GM04503 (cell line): ENCODE measurements around the gene ITPKA.
"Not testable (repeated sequence)": the region's sequence is repeated elsewhere in the genome, so short reads cannot be mapped to it uniquely, and the experiment has no call there.

Source experiments
- DNase-seq: peaks from one replicate; pipeline ENCODE4 v3.0.0-alpha.2; 2012; ENCODE audit warnings: low read depth

The ITPKA gene

GRCh38 chr15:41493205-41493901 is at the start of gene ITPKA:
Gene ITPKA, plus strand, starts transcription at chr15:41493874. Its CDS starts 54 bp downstream, at chr15:41493928.
- DNase-seq: no peak

GRCh38 chr15:41445399-41445798 is 48.3 kb upstream of the ITPKA start:
- no peak for DNase-seq

- no peak for DNase-seq
These were observed 31.4 kb upstream of the ITPKA start for GRCh38 chr15:41462084-41462795.

- DNase-seq: no peak
These were observed 28.6 kb upstream of the ITPKA start for GRCh38 chr15:41464889-41465580.

GRCh38 chr15:41465822-41466421 is 27.8 kb upstream of the ITPKA start:
- no peak for DNase-seq

- no peak for DNase-seq
These were observed 27.0 kb upstream of the ITPKA start for GRCh38 chr15:41466711-41467110.

- DNase-seq: not testable (repeated sequence)
These were observed 24.0 kb upstream of the ITPKA start for GRCh38 chr15:41469644-41470043.

- no peak for DNase-seq
These were observed 20.3 kb upstream of the ITPKA start for GRCh38 chr15:41473418-41473817.

GRCh38 chr15:41474436-41474835 is 19.2 kb upstream of the ITPKA start:
- DNase-seq: no peak

GRCh38 chr15:41474941-41475340 is 18.7 kb upstream of the ITPKA start:
- no peak for DNase-seq

GRCh38 chr15:41476416-41477048 is 17.1 kb upstream of the ITPKA start:
- no peak for DNase-seq

GRCh38 chr15:41480396-41481140 is 13.1 kb upstream of the ITPKA start:
- no peak for DNase-seq

GRCh38 chr15:41482110-41482877 is 11.4 kb upstream of the ITPKA start:
- DNase-seq: no peak

- no peak for DNase-seq
These were observed 10.6 kb upstream of the ITPKA start for GRCh38 chr15:41483115-41483514.

- no peak for DNase-seq
These were observed 10.2 kb upstream of the ITPKA start for GRCh38 chr15:41483519-41483918.

GRCh38 chr15:41484937-41485625 is 8.6 kb upstream of the ITPKA start:
- DNase-seq: no peak

- no peak for DNase-seq
These were observed 7.4 kb upstream of the ITPKA start for GRCh38 chr15:41486286-41486685.

- no peak for DNase-seq
These were observed 6.3 kb upstream of the ITPKA start for GRCh38 chr15:41487381-41487780.

- no peak for DNase-seq
These were observed 5.9 kb upstream of the ITPKA start for GRCh38 chr15:41487802-41488201.

- no peak for DNase-seq
These were observed 4.0 kb upstream of the ITPKA start for GRCh38 chr15:41489641-41490040.
